LNCaP clone FGC (cell line): ENCODE data around the gene OTUD1.

ENCODE experiments used
- DNase-seq: peaks from one replicate; pipeline ENCODE4 v3.0.0-alpha.2; 2011; ENCODE audit warnings: low read depth
- H3K4me3 ChIP-seq: 2 replicates; pipeline ENCODE4 v1.5.1; 2011; ENCODE audit warnings: mild to moderate bottlenecking, low read depth, low read length, control low read depth
- CTCF ChIP-seq: IDR thresholded peaks from 2 replicates; pipeline ENCODE4 v1.5.1; 2012; ENCODE audit warnings: mild to moderate bottlenecking; ENCODE audit not compliant: control insufficient read depth, insufficient read depth; ENCODE audit errors: extremely low read depth

OTUD1 gene

GRCh38 chr10:23412223-23412622 lies 26.7 kb upstream of the OTUD1 start:
- no peak overlapping the region for H3K4me3 ChIP-seq
- no peak for DNase-seq
- TF ChIP-seq CTCF = no peak

GRCh38 chr10:23413629-23414089 lies 25.2 kb upstream of the OTUD1 start:
- H3K4me3 ChIP-seq = no peak overlapping the region
- TF ChIP-seq CTCF = no peak
- no peak for DNase-seq

- H3K4me3 ChIP-seq = no peak overlapping the region
- TF ChIP-seq CTCF = no peak
- DNase-seq = no peak
Measured at GRCh38 chr10:23414658-23415057, 24.2 kb upstream of the OTUD1 start.

- no peak overlapping the region for H3K4me3 ChIP-seq
- no peak for DNase-seq
- no peak for TF ChIP-seq CTCF
Measured at GRCh38 chr10:23417254-23417653, 21.6 kb upstream of the OTUD1 start.

GRCh38 chr10:23418051-23418681 lies 20.7 kb upstream of the OTUD1 start:
- DNase-seq = no peak
- no peak for TF ChIP-seq CTCF
- no peak overlapping the region for H3K4me3 ChIP-seq

- TF ChIP-seq CTCF = no peak
- no peak for DNase-seq
- no peak overlapping the region for H3K4me3 ChIP-seq
Measured at GRCh38 chr10:23419201-23419600, 19.7 kb upstream of the OTUD1 start.

GRCh38 chr10:23419655-23420329 lies 19.1 kb upstream of the OTUD1 start:
- DNase-seq = peak; percentile 23
- TF ChIP-seq CTCF = no peak
- H3K4me3 ChIP-seq = no peak overlapping the region
